ENCODE measurements around the gene EPS8L3. TPM values are rescaled to one million over a fixed set of nuclear protein-coding genes. Genes with fewer than 3 reads are reported as not detected.

The EPS8L3 gene
- total and polyA plus RNA-seq, 9 of the 15 experiments (the other 6 are each of a cell fraction or from before 2014, with no cell fraction given) = 0.09 to 0.42 (median 0.14) TPM; not detected in 5

DNA sequence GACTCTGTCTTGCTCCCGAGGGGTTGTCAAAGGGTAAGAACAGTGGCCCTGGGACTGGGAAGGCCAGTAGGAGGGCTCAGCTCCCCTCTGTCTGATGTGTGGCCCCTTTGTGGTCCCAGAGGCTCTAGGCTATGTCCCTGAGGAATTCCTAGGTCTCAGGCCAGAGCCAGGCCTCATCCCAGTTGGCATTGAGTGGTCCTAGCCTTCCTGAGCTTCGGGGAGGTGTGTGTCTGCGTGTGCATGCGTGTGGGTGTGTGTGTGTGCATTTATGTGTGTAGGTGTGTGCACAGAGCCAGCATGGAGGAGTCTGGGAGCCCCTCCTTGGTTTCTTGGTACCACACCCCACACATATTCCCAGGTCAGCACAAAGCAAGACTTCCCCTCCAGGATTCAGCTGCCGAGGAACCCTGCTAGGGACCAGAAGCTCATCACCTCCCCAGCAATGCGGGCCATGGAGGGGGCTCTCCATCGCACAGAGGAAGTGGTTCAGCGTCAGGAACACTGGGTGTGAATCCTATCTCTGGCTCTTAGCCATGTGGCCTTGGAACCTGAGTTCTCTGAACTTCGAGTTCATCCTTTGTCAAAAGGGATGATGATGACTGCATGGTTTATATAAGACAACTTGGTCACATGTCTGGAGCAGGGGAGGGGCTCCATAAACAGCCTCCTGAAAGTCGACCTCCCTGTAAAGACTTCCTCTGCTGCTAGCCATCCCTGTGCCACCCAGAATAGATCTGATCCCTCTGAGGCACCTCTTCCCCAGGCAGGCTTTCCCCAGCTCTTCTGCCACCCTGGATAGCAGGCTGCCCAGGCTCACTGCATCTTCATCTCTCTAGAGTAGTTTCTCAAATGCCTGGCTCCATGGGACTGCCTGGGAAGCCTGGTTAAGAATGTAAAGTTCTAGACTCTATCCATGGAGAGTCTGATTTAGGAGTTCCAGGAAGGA lies 8.3 kb upstream of the EPS8L3 start (continued):
- TF ChIP-seq, protein P1, sequence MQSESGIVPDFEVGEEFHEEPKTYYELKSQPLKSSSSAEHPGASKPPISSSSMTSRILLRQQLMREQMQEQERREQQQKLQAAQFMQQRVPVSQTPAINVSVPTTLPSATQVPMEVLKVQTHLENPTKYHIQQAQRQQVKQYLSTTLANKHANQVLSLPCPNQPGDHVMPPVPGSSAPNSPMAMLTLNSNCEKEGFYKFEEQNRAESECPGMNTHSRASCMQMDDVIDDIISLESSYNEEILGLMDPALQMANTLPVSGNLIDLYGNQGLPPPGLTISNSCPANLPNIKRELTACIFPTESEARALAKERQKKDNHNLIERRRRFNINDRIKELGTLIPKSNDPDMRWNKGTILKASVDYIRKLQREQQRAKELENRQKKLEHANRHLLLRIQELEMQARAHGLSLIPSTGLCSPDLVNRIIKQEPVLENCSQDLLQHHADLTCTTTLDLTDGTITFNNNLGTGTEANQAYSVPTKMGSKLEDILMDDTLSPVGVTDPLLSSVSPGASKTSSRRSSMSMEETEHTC (IDR thresholded peaks at IDR 0.05) = no peak
- TF ChIP-seq ZNF133 (CRISPR knock-in tag; IDR thresholded peaks at IDR 0.05) (no peak), DDX20 (tag; IDR thresholded peaks at IDR 0.05; ENCODE audit: low read depth) (no peak), MIER1 (IDR thresholded peaks at IDR 0.05; ENCODE audit: low read depth) (no peak), CXXC5 (CRISPR knock-in tag; IDR thresholded peaks at IDR 0.05) (no peak), L3MBTL2 (IDR thresholded peaks at IDR 0.05) (peak; percentile 37; the same call in 1 of the 2 replicates), ZNF212 (CRISPR knock-in tag; IDR thresholded peaks at IDR 0.05) (no peak), ZNF408 (CRISPR knock-in tag; IDR thresholded peaks at IDR 0.05; ENCODE audit: low read depth) (no peak)
- TF ChIP-seq, protein P2, sequence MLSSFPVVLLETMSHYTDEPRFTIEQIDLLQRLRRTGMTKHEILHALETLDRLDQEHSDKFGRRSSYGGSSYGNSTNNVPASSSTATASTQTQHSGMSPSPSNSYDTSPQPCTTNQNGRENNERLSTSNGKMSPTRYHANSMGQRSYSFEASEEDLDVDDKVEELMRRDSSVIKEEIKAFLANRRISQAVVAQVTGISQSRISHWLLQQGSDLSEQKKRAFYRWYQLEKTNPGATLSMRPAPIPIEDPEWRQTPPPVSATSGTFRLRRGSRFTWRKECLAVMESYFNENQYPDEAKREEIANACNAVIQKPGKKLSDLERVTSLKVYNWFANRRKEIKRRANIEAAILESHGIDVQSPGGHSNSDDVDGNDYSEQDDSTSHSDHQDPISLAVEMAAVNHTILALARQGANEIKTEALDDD (IDR thresholded peaks at IDR 0.05) = no peak
